ENCODE data around the gene CEP112. TPM values are rescaled to one million over a fixed set of nuclear protein-coding genes. Genes with fewer than 3 reads are reported as not detected.

CEP112 gene
- total and polyA plus RNA-seq, 3 donors from 2014 or later, result 50.2 to 107 (median 78.8) TPM

- H3K4me3 ChIP-seq, result no peak overlapping the region
- no peak overlapping the region for H3K27ac ChIP-seq
- H3K9me3 ChIP-seq, result no peaks in the 10 kb centered on the region
- TF ChIP-seq CTCF (IDR thresholded peaks at IDR 0.05) (no peak), POLR2A (IDR thresholded peaks at IDR 0.05) (no peak)
- H3K36me3 ChIP-seq (ENCODE audit: low read depth, missing control alignments), result no peaks in the 10 kb centered on the region
- H3K27me3 ChIP-seq, result no peaks in the 10 kb centered on the region
- intact Hi-C loops (cut with DNase I; ENCODE audit: low total_unique reads), result no loop called here
- no peaks in the 10 kb centered on the region for H3K4me1 ChIP-seq
- DNase-seq, result no peak
- 80 to 90% methylated on average over 2 of the region's 2 CpGs for WGBS, 2 donors
Measured at GRCh38 chr17:66032082-66032712, 159.7 kb downstream of the CEP112 start.

GRCh38 chr17:66025551-66025950 is 166.4 kb downstream of the CEP112 start:
- no peak for DNase-seq
- Histone ChIP-seq H3K4me1 (no peaks in the 10 kb centered on the region), H3K4me3 (no peak overlapping the region), H3K9me3 (no peaks in the 10 kb centered on the region), H3K27ac (no peak overlapping the region), H3K27me3 (no peaks in the 10 kb centered on the region), H3K36me3 (ENCODE audit: low read depth, missing control alignments) (no peaks in the 10 kb centered on the region)
- no peak for TF ChIP-seq POLR2A (IDR thresholded peaks at IDR 0.05)
- TF ChIP-seq CTCF (IDR thresholded peaks at IDR 0.05), result no peak
- intact Hi-C loops (cut with DNase I; ENCODE audit: low total_unique reads), result no loop called here

- intact Hi-C loops (cut with DNase I; ENCODE audit: low total_unique reads), result no loop called here
- WGBS, 2 donors, result 58 to 67% methylated on average over 3 of the region's 3 CpGs
- H3K36me3 ChIP-seq (ENCODE audit: low read depth, missing control alignments), result no peaks in the 10 kb centered on the region
Measured at GRCh38 chr17:66021757-66022156, 170.2 kb downstream of the CEP112 start.

GRCh38 chr17:66018786-66019185 is 173.1 kb downstream of the CEP112 start:
- Histone ChIP-seq H3K4me3 (no peak overlapping the region), H3K36me3 (ENCODE audit: low read depth, missing control alignments) (no peaks in the 10 kb centered on the region), H3K4me1 (no peaks in the 10 kb centered on the region), H3K27me3 (no peaks in the 10 kb centered on the region), H3K27ac (no peak overlapping the region), H3K9me3 (no peaks in the 10 kb centered on the region)
- 46 to 64% methylated on average over 2 of the region's 2 CpGs for WGBS, 2 donors
- intact Hi-C loops (cut with DNase I; ENCODE audit: low total_unique reads), result no loop called here
- DNase-seq, result no peak
- no peak for TF ChIP-seq POLR2A (IDR thresholded peaks at IDR 0.05)
- no peak for TF ChIP-seq CTCF (IDR thresholded peaks at IDR 0.05)

More at GRCh38 chr17:66021757-66022156, 170.2 kb downstream of the CEP112 start:
- Histone ChIP-seq H3K9me3 (no peaks in the 10 kb centered on the region), H3K4me1 (no peaks in the 10 kb centered on the region), H3K27ac (no peak overlapping the region), H3K4me3 (no peak overlapping the region), H3K27me3 (no peaks in the 10 kb centered on the region)
- no peak for DNase-seq
- TF ChIP-seq POLR2A (IDR thresholded peaks at IDR 0.05) (no peak), CTCF (IDR thresholded peaks at IDR 0.05) (no peak)

- no peak overlapping the region for H3K27ac ChIP-seq
- no peaks in the 10 kb centered on the region for H3K4me1 ChIP-seq
- TF ChIP-seq CTCF (IDR thresholded peaks at IDR 0.05) (no peak), POLR2A (IDR thresholded peaks at IDR 0.05) (no peak)
- H3K36me3 ChIP-seq (ENCODE audit: low read depth, missing control alignments), result no peaks in the 10 kb centered on the region
- WGBS, 2 donors, result 62 to 64% methylated on average over 3 of the region's 3 CpGs
- H3K9me3 ChIP-seq, result no peaks in the 10 kb centered on the region
- intact Hi-C loops (cut with DNase I; ENCODE audit: low total_unique reads), result no loop called here
- no peaks in the 10 kb centered on the region for H3K27me3 ChIP-seq
- H3K4me3 ChIP-seq, result no peak overlapping the region
- no peak for DNase-seq
Measured at GRCh38 chr17:66016231-66016630, 175.7 kb downstream of the CEP112 start.

Measured in testis (tissue), 3 donors.